NCI-H226 (cell line): ENCODE data around the gene BACH2.
"Not testable (repeated sequence)": the region's sequence is repeated elsewhere in the genome, so short reads cannot be mapped to it uniquely, and the experiment has no call there.

Experiments
- DNase-seq: peaks from one replicate; pipeline ENCODE4 v3.0.0-alpha.2; 2015

BACH2 gene

GRCh38 chr6:90090866-90091265, 205.8 kb downstream of the BACH2 start:
- DNase-seq, result no peak

GRCh38 chr6:90088009-90088408, 208.6 kb downstream of the BACH2 start:
- DNase-seq, result peak; percentile 71

DNA sequence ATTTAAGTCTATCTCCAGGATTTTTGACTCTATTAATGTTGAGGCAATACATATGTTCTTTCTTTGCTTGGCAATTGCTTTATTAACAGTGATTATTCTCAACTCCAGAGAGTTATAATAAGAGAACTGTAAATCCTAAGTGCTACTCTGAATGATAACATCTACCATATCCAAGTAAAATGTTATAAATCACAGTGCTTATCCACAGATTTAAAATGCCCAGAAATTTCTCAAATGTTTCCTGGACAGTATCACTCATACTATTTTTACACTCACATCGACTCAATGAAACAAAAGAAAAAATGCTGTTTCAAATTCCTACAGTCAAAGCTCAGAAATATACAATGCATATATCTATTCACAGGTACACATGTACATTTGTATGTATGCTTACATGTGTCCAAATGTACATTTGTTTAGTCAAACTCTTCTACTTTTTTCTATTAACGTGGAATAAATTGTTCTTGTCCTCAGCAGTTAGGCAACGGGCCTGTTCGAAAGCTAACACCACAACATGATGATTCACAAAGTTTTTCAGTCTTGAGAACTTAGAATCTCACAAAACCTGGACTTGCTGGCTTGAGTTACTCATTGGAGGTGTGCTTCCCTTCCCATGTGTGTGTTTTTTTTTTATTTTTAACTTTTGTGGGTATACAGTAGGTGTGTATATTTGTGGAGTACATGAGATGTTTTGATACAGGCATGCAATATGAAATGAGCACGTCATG, 209.4 kb downstream of the BACH2 start:
- DNase-seq, result peak; percentile 67

- peak; percentile 89 for DNase-seq
Observed at GRCh38 chr6:90086517-90086916, 210.1 kb downstream of the BACH2 start.

DNA sequence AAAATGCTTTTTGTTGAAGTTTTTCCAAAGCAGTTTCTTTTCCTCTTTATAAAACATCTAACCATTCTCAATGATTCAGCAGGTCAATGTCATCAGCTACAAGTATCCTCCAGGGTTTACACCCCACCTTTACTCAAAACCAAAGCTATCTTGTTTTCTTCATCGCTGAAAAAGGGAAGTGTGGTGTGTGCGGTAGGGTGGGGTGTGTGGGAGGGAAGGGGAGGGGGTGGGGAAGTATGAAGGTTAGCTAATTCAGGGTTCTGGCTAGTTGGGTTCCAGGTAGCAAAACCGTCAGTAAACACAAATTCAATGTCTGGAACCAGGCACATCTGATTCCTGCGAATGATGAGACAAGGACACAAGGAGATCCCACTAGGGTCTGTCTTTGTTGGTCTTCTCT, 212.8 kb downstream of the BACH2 start:
- DNase-seq, result no peak

DNA sequence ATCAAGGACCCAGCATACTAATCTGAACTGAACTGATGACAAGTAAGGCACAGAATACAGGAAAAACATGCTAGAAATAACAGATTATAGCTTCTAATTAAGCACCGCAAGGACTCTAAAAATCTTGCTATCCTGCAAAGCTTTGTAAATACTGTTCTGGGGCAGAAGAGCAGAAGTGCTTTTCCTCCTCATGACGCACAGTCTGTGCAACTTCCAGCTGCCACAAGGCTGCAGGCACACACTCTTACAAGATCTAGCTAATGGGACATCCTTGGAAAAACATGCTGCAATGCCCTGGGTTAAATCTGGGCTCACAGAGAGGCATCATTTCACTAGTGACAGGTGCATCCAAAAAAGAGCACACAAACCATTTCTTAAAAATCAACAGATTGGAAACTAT, 213.8 kb downstream of the BACH2 start:
- DNase-seq, result no peak

GRCh38 chr6:90080876-90081481, 215.7 kb downstream of the BACH2 start:
- DNase-seq, result no peak

GRCh38 chr6:90079560-90080490, 216.8 kb downstream of the BACH2 start:
- no peak for DNase-seq

DNA sequence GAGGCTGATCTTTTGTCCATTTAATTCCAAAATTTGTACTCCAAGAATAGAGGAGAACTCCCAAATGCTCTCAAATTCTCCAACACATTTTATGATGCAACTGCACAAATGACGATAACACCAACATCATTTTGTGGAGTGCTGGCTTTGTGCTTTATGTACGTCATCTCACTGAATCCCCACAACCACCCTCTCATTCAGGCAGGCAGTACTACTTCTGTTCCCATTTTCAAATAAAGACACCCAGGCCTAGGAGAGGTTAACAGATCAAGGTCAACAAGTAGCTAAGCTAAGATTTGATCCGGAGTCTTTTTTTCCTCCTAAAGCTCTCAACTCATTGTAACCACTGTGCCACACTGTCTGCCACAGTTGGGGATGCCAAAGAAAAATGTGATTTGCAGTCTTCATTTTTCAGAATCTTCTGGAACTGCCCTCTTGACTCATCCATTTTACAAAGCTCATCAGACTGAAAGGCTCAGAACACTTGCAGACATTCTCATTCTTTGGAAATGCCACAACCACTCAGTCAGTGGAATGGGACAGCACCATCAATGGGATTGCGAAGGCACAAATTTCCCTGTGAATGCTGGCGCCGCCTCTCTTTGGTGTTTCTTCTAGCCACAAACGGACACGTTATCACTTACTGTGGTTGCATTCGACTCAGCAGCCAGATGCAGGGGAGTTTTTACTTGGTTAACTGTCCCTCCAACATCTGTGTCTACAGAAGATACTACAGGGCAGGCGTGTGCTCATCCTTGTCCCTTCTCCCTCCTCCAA, 217.9 kb downstream of the BACH2 start:
- peak; percentile 27 for DNase-seq

- no peak for DNase-seq
Observed at GRCh38 chr6:90076511-90077415, 219.9 kb downstream of the BACH2 start.

DNA sequence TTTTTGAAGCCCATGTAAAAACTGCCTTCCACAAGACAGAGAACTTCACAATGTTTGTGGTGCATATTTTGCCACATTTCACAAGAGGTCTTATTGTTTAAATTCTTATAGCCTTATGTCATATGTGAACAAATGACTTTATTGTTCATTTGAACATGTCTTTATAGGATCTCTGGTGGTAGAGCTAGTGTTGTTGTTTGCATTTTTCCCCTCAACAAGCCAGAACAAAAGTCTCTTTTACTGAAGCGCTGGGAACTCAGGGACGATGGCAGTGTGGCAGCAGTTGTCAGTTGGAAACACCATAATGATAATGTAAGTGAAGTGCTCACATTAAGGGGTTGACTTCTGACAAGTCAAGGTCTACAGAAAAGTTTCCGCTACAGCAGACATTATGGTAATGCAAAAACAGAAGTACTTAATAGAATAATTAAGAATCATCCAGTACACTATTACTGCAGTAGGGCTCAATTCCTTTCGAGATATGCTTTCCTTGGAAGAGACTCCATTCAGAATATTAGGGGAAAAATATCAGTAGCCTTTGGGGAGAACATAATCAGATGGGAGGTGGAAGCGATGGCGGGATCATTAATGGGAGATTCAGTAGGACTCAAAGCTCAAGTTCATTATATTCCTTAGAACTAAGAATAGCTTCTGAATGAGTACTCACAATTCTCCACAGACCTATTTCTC, 222.3 kb downstream of the BACH2 start:
- no peak for DNase-seq

DNA sequence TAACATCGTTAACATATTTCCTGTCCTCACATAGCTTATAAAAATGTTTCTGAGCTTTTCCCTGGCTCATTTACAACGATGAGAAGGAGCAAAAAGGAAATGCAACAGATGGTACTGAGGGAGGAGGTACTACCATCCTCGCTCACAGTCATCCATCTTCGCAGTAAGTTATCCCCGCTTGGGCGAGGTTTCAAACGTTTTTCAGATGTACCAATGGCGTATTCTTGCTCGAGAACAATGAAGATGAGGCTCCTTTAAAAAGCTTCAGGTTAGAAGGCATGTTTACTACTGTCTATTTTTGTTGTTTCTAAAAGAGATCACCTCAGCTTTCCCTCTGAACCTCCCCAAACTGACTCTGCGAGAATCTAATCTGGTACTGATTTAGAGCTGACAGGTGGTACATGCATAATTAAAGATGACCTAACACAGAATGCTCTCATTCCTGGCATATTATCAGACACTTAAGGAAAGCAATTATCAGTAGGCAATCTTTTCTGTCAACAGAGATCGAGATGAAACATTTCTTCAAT, 223.6 kb downstream of the BACH2 start:
- no peak for DNase-seq

GRCh38 chr6:90072501-90072900, 224.1 kb downstream of the BACH2 start:
- no peak for DNase-seq

DNA sequence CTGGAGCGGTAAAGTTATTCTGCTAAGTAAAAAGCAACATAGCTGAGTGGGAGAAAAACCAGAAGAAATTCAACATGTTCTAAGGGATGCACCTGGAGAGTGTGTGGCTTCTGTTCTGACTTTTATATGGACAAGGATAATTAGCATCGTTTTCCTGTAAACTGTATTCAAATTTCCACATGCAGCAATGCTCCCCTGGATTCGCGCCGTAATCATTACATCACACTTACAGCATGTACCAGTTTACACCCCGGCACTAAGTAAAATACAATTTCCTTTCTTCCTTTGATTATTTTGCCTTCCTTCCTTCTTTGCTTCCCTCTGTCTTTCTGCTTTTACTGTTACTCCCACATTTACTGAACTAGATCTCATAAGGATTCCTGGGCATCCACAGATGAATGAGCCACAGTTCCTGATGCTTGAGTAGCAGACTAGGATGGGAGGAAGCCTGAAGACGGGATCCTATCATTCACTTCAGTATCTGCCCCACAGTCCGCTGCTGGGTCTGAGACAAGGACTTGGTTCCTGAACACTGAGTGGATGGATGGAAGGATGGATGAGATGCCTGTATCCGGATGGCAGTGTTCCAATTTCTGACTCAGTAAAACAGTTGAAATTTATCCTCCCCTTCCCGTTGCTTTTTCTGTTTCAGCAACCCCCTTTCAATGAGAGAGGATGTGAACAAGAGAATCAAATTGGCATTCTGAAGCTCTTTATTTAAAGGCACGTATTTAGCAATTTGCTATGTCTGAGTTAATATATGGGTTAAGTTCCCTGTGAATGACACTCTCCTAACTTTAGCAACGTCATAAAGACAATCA, 227.7 kb downstream of the BACH2 start:
- peak; percentile 15 for DNase-seq

DNA sequence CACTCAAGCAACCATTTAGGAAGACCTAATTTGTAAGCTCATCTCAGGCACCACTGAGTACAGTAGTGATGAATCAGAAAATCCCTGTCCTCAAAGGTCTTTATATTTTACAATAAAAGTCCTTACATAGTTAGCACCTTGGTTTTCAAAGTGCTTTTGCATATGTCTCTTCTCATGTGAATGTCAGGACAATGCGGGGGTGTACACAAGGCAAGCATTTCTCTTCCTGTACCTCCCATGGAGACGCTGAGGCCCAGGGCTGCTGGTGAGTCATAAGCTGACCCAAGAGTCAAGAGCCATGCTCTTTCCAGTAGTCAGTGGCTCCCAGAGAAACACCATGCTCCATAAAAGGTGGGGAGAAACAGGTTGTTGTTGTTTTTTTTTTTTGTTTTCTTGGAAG, 228.4 kb downstream of the BACH2 start:
- peak; percentile 85 for DNase-seq

- DNase-seq, result no peak
Observed at GRCh38 chr6:90066697-90067096, 229.9 kb downstream of the BACH2 start.

DNA sequence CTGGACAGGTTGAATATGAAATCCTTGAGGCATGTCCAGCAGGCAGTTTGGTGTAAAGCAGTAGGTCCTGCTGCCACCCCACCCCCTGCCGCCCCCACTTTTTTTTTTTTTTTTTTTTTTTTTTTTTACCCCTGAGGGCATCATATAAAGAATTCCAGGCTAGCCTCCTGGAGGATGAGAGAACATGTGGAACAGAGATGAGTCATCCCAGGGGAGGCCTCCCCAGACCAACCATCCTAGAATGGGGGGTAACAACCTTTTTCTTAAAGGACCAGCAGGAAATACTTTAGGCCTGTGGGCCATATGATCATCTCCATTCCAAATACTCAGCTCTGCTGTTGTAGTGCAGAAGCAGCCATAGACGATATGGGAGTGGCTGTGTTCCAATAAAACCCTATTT, 231.5 kb downstream of the BACH2 start:
- DNase-seq, result peak; percentile 61

DNA sequence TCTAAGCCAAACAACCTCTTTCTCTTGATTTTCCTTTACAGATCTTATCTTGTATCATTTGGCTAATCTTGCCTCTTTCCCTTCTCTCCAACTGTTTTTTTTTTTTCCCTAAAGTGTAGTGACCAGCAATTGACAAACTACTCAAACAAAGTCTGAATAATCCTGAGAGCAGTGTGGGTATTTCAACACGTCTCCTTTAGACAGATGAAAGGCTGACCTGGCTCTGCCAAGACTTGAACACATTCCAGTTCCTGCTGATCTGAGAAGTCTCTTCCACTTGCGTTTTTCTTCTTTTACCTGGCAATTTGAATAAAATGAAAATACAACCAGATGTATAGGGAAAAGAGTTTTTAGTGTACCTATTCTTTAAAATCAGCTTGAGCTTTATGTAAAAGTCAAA, 234.0 kb downstream of the BACH2 start:
- DNase-seq, result no peak

GRCh38 chr6:90062051-90062450, 234.6 kb downstream of the BACH2 start:
- no peak for DNase-seq

- DNase-seq, result not testable (repeated sequence)
Observed at GRCh38 chr6:90059178-90059577, 237.5 kb downstream of the BACH2 start.
